GM19397 (cell line): ENCODE data around the gene PBX4.

ENCODE experiments used
- ATAC-seq: cut with Tn5 transposase; IDR thresholded peaks from one replicate; pipeline ENCODE4 v1.9.1; 2021; ENCODE audit warnings: mild to moderate bottlenecking, moderate library complexity; ENCODE audit not compliant: unreplicated experiment

PBX4 gene

DNA sequence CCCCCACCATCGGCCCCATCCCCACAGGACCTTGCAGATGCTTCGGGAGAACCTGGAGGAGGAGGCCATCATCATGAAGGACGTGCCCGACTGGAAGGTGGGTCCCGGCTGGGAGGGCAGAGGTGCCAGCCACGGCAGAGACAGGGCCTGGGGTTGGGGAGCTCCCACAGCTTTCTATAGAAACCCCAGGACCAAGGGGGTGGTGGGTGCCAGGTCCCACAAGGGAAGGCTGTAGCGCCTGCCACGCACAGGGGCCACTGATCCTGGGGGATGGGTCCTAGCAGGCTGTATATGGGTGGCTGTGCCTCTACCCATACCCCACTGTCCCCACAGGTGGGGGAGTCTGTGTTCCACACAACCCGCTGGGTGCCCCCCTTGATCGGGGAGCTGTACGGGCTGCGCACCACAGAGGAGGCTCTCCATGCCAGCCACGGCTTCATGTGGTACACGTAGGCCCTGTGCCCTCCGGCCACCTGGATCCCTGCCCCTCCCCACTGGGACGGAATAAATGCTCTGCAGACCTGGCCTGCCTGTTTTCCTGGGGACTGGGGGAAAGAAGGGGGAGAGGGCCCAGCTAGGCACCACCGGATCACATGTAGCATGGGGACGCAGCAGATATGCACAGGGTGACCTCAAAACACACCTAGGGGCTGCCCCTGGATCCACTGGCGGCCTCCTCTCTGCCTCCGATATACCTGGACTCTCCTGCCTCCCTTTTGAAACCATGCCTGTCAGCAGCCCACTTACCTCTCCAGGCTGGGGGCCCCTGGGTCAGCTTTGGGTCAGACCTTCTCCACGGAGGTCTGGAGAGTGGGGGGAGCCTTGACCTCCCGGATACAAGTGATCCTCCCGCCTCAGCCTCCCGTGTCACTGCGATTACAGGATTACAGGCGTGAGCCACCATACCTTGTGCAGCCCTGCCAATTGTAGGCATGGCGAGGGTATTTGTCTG, 90.5 kb downstream of the PBX4 start:
- no peak for ATAC-seq

DNA sequence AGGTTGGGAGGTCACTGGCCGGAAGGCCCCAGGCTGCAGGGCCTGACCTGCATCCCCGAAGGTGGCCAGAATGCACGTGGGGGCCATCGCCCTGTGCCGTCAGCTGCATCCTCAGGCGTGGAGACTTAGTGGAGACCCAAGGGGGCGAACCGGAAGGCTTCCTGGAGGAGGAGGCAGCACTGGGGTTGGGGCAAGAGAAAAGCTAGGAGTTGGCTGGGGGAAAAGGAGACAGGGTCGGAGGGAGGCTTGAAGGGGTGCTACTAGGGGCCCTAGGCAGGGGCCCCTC, 91.2 kb downstream of the PBX4 start:
- no peak for ATAC-seq

GRCh38 chr19:19526581-19527370, 91.7 kb downstream of the PBX4 start:
- ATAC-seq, result no peak

DNA sequence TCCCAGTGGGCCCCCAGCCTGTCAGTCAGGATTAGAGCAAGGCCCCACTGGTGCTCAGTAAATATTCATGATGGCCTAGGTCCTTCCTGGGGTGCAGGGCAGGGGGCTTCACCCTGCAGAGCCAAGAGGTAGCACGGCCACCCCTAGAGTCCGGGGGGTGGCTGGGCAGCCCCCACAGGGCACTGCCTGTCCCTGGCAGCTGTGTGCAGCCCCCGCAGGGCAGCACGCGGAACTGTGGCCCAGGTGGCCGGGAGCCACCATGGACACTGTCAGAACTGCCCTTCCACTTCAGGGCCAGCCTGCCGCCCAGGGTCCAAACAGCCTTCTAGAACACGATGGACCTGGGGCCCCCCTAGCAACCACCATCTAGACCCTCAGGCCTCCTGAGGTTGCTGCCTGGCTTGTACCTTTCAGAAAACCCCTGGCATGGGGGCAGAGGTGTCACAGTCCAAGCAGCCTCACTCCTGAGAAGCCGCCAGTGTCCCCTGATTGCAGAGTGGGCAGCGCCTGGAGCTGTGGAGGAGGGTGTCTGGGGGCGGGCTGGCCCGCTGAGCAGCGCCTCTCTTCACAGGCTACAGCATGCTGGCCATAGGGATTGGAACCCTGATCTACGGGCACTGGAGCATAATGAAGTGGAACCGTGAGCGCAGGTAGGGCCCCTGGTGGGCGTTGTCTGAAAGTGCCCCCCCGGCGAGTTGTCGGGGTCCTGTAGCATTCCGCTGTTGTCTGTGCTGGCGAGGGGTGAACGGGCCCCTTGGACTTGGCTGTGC, 92.7 kb downstream of the PBX4 start:
- ATAC-seq, result no peak

- no peak for ATAC-seq
Observed at GRCh38 chr19:19524053-19524452, 94.4 kb downstream of the PBX4 start.

DNA sequence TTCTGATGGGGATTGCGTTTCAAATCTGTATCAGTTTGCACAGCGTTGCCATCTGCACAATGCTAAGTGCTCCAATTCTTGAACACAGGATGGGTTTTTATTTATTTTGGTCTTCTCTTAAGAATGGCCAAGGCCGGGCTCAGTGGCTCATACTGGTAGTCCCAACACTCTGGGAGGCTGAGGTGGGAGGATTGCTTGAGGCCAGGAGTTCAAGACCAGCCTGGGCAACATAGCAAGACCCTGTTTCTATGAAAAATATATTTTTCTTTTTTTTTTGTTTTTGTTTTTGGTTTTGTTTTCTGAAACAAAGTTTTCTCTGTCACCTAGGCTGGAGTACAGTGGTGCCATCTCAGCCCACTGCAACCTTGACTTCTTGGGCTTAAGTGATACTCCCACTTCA, 95.3 kb downstream of the PBX4 start:
- no peak for ATAC-seq

DNA sequence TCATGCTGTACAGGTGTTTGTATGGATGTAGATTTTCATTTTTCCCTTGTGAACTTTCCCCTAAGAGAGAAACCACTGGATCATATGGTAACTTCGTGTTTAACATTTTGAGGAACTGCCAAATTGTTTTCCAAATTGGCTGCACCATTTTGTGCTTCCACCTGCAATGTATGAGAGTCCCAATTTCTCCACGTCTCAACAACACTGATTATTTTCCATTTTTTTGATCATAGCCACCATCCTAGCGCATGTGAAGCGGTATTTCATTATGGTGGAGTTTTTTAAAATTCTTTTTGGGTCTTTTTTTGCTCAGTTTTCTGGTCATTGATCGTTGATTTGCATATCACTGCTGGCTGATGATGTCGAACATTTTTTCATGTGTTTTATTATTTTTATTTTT, 97.5 kb downstream of the PBX4 start:
- no peak for ATAC-seq

DNA sequence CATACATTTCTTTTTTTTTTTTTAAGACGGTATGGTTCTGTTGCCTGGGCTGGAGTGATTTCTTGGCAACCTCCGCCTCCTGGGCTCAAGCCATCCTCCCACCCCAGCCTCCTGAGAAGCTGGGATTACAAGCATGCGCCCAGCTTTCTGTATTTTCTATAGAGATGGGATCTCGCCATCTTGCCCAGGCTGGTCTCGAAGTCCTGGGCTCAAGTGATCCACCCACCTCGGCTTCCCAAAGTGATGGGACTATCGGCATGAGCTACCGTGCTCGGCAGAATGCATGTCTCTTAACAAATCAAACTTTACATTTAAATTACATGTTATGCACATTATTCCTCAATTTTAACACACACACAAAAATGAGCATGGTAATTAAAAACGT, 101.3 kb downstream of the PBX4 start:
- ATAC-seq, result no peak

DNA sequence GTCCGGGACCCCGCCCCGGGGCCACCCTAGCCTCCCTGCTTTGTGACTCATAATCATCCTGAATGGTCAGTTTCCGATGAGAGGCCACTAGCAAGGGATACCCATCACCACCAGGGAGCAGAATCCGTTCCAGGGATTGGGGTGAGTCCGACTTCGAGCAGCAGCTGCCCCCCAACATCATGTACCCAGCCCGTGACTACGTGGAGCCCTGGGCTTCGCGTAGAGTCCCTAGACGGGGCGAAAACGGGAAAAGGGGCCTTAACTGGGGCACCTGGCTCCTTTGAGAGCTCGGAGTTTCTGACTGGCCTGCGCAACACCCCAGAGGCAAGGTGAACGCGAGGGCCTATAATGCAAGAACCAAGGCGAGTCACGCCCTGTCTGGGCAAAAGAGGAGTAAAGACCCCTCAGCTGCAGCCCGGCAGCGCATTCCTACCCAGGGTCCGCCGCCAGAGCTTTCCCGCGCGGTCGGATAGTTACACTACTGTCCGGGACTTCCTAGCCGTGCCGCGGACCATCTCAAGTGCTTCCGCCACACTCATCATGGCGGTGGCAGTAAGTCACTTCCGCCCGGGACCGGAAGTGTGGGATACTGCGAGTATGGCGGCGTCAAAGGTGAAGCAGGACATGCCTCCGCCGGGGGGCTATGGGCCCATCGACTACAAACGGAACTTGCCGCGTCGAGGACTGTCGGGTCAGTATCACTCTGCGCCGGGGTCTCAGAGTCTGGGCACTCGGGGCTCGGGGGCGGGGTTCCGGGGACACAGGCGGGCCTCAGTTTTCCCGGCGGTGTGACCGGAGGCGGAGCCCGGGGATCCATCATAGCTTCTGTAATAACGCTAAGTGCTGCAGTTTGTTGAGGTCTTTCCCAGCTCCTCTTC, 102.6 kb downstream of the PBX4 start, which contains the start of gene NDUFA13:
NDUFA13 (plus strand) TSS at position 584 of the 878 bp plus-strand sequence; CDS start at position 598, 14 bp downstream.
- peak; percentile 87 for ATAC-seq

- ATAC-seq, result no peak
Observed at GRCh38 chr19:19514881-19515641, 103.4 kb downstream of the PBX4 start, which contains the start of gene TSSK6. Gene TSSK6, minus strand, starts transcription at chr19:19515548. Its CDS starts 121 bp downstream, at chr19:19515427.

GRCh38 chr19:19514215-19514657, 104.3 kb downstream of the PBX4 start:
- ATAC-seq, result no peak

- no peak for ATAC-seq
Observed at GRCh38 chr19:19513682-19514081, 104.8 kb downstream of the PBX4 start.
